Measurements from ENCODE around the gene SRRD. TPM values are rescaled to one million over a fixed set of nuclear protein-coding genes. Genes with fewer than 3 reads are reported as not detected.

The SRRD gene, protein sequence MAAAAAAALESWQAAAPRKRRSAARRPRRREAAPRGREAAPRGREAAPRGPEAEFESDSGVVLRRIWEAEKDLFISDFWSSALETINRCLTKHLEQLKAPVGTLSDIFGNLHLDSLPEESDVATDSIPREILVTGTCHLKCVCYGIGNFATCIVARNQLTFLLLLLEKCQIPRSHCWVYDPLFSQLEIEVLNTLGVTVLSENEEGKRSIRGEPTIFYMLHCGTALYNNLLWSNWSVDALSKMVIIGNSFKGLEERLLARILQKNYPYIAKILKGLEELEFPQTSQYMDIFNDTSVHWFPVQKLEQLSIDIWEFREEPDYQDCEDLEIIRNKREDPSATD
- total RNA-seq: 8.3 and 15.2 TPM in 2 replicates

GRCh38 chr22:26483439-26484359 is at the start of gene SRRD, which contains the start of gene HPS4:
Gene SRRD, plus strand, starts transcription at chr22:26483877. Its CDS starts 14 bp downstream, at chr22:26483891.
Gene HPS4, minus strand, starts transcription at chr22:26483783. Its CDS starts 2,021 bp downstream, at chr22:26481762.

DNA sequence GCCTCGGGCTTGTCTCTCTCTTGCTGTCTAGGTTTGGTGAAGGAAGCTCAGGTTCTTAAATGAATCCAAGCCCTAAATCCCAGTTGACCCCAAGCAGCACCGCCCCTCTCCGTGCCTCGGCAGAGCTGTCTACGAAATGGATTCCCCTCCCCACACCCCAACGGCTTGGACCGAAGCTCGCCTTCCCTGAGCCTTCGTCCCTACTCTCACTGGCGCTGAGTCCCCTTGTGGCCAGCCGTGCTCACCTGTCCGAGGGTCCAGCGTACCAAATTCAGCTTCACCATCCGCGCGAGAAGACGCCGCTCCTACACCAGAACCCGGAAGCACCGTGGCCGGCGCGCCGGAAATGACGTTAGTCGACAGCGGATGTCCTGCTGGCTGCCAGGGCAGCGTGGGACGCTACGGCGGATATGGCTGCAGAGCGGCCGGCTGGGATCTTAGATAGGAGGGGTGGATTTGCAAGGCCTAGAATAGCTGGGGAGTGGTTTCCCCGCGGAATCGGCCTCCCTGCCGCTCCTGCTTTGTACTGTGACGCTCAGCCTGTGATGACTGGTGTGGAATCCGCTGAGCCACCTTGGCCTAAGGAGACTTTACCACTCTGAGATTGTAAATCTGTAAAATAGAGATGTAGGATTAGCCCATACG is 28.6 kb downstream of the SRRD start, which contains the start of gene TFIP11:
TFIP11 (minus strand) TSS at position 325 of the 645 bp plus-strand sequence. CDS start 2,201 bp downstream, outside the sequence.

Other genes starting within 250 kb of the SRRD start
- gene ASPHD2, start 54.6 kb upstream of the SRRD start, total RNA-seq: 1.6 and 3.7 TPM in 2 replicates
- gene HPS4, start 94 bp upstream of the SRRD start, total RNA-seq: 9.9 and 17.9 TPM in 2 replicates
- 20.0 and 22.4 TPM in 2 replicates for gene TFIP11, start 28.6 kb downstream of the SRRD start, total RNA-seq
- gene TPST2, start 106.3 kb downstream of the SRRD start, total RNA-seq: 20.9 and 35.6 TPM in 2 replicates
- gene CRYBB1, start 134.2 kb downstream of the SRRD start, total RNA-seq: not detected in 2 replicates
- gene CRYBA4, start 138.1 kb downstream of the SRRD start, total RNA-seq: not detected in 2 replicates
- 0.18 and 0.32 TPM in 2 replicates for gene MIAT, start 173.7 kb downstream of the SRRD start, total RNA-seq

Measured in cardiac atrium fibroblast (primary cell).